Measurements from ENCODE around the gene WDFY4.

Gene WDFY4

DNA sequence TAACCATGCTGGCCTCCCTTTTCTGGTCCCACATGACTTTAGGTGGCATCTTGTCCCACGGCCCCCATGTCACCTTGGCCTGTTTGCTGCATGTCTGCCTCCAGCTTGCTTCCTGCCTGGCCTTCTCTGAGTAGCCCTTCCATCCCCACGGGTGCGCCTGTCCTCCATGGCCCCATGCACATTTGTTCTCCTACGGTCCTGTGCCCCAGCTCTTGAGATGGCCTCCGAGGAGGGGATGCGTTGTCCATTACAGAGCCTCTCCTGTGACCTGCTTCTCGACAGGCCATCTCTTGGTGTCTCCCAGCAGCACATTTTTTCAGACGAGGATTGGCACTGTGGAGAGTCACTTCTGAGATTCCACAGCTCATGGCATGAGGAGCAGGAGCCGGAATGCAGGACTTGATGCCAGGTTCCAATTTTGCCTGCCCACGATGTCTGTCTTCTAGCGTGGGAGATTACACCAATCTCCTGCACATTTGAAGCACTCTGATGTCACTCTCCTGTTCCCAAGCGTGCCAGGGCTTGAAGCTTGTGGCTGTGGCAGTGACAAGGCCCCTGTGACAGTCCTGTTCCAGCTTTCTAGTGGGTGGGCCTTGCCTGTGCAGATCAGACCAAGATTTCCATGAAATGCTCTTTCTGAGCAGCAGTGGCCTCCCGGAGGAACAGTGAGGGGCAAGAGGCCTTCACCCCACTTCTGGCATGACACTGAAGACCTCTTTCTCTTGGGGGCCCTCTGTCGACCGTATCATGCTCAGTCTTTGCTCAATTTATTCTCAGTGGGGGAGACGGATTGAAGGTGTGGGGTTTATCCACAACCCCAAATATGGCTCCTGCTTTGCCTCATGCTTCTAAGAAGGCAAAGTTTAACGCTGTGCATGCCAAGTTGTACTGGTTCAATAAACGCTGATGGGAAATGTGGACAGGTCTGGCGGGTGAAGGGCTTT, 13.4 kb downstream of the WDFY4 start:
- H3K4me3 ChIP-seq (ENCODE audit: low read length in 2 of 2), result no peak overlapping the region
- no peak overlapping the region for H3K4ac ChIP-seq (ENCODE audit: low read length)
- no peaks in the 10 kb centered on the region for H3K79me1 ChIP-seq (ENCODE audit: low read depth, low read length)
- H4K8ac ChIP-seq (ENCODE audit: low read depth, low read length), result no peak overlapping the region
- H2BK15ac ChIP-seq (ENCODE audit: low read length), result no peak overlapping the region
- no peak overlapping the region for H2AK5ac ChIP-seq (ENCODE audit: low read depth, low read length)
- H3K36me3 ChIP-seq (replicated peaks in 1 of 2; ENCODE audit: control insufficient read depth in 2 of 2, insufficient read depth in 2 of 2, low read length in 2 of 2), result no peaks in the 10 kb centered on the region
- H3K27ac ChIP-seq (replicated peaks; ENCODE audit: low read length), result no peak overlapping the region
- H2AFZ ChIP-seq (ENCODE audit: low read length), result no peak overlapping the region
- H3K9me3 ChIP-seq (replicated peaks in 1 of 2; ENCODE audit: control insufficient read depth in 2 of 2, insufficient read depth in 1 of 2, low read depth in 1 of 2, low read length in 2 of 2), result no peaks in the 10 kb centered on the region
- no peak overlapping the region for H3K18ac ChIP-seq (ENCODE audit: low read length)
- peak overlapping the region; percentile 68 for H3K23ac ChIP-seq (ENCODE audit: low read depth, low read length, poor library complexity)
- WGBS, 2 donors (ENCODE audit: extremely low coverage in 2 of 2, insufficient read length in 2 of 2, insufficient replicate concordance in 1 of 2), result no CpG with 5 or more reads among the region's 19 CpGs
- H3K9ac ChIP-seq (ENCODE audit: low read depth, low read length, poor library complexity), result no peak overlapping the region
- no peak overlapping the region for H4K91ac ChIP-seq (ENCODE audit: low read depth, low read length, poor library complexity)
- H2BK12ac ChIP-seq (ENCODE audit: low read length), result no peak overlapping the region
- H3K14ac ChIP-seq (ENCODE audit: low read length), result no peak overlapping the region
- H2BK120ac ChIP-seq (ENCODE audit: low read depth, low read length), result no peak overlapping the region
- no peaks in the 10 kb centered on the region for H3K27me3 ChIP-seq (ENCODE audit: control insufficient read depth in 3 of 3, insufficient read depth in 3 of 3, low read depth in 1 of 3, low read length in 3 of 3)
- peak overlapping the region; percentile 21 for H2BK5ac ChIP-seq (ENCODE audit: low read length)
- H3K4me1 ChIP-seq (ENCODE audit: control insufficient read depth in 2 of 2, insufficient read depth in 1 of 2, low read depth in 1 of 2, low read length in 2 of 2), result peaks cover 0 to 4% of the 10 kb centered on the region in 2 donors
- no peak for DNase-seq (ENCODE audit: low spot score)
- H3K4me2 ChIP-seq (ENCODE audit: insufficient read depth, low read length, poor library complexity, severe bottlenecking), result no peak overlapping the region

GRCh38 chr10:48699011-48699627, 14.4 kb downstream of the WDFY4 start:
- Histone ChIP-seq H2BK15ac (ENCODE audit: low read length) (no peak overlapping the region), H3K9ac (ENCODE audit: low read depth, low read length, poor library complexity) (no peak overlapping the region), H3K14ac (ENCODE audit: low read length) (no peak overlapping the region), H3K9me3 (replicated peaks in 1 of 2; ENCODE audit: control insufficient read depth in 2 of 2, insufficient read depth in 1 of 2, low read depth in 1 of 2, low read length in 2 of 2) (no peaks in the 10 kb centered on the region), H3K23ac (ENCODE audit: low read depth, low read length, poor library complexity) (no peak overlapping the region), H3K36me3 (replicated peaks in 1 of 2; ENCODE audit: control insufficient read depth in 2 of 2, insufficient read depth in 2 of 2, low read length in 2 of 2) (no peaks in the 10 kb centered on the region), H2AK5ac (ENCODE audit: low read depth, low read length) (no peak overlapping the region), H3K4me2 (ENCODE audit: insufficient read depth, low read length, poor library complexity, severe bottlenecking) (no peak overlapping the region), H2AFZ (ENCODE audit: low read length) (no peak overlapping the region), H4K8ac (ENCODE audit: low read depth, low read length) (no peak overlapping the region), H3K4me1 (ENCODE audit: control insufficient read depth in 2 of 2, insufficient read depth in 1 of 2, low read depth in 1 of 2, low read length in 2 of 2) (peaks cover 0 to 4% of the 10 kb centered on the region in 2 donors), H3K27me3 (ENCODE audit: control insufficient read depth in 3 of 3, insufficient read depth in 3 of 3, low read depth in 1 of 3, low read length in 3 of 3) (no peaks in the 10 kb centered on the region), H3K18ac (ENCODE audit: low read length) (no peak overlapping the region), H3K79me1 (ENCODE audit: low read depth, low read length) (no peaks in the 10 kb centered on the region), H3K4me3 (ENCODE audit: low read length in 2 of 2) (no peak overlapping the region), H4K91ac (ENCODE audit: low read depth, low read length, poor library complexity) (no peak overlapping the region), H3K4ac (ENCODE audit: low read length) (no peak overlapping the region), H3K27ac (replicated peaks; ENCODE audit: low read length) (no peak overlapping the region), H2BK5ac (ENCODE audit: low read length) (no peak overlapping the region), H2BK12ac (ENCODE audit: low read length) (no peak overlapping the region), H2BK120ac (ENCODE audit: low read depth, low read length) (no peak overlapping the region)
- DNase-seq (ENCODE audit: low spot score), result no peak
- WGBS, 2 donors (ENCODE audit: extremely low coverage in 2 of 2, insufficient read length in 2 of 2, insufficient replicate concordance in 1 of 2), result no CpG with 5 or more reads among the region's 8 CpGs

GRCh38 chr10:48700071-48700470, 15.4 kb downstream of the WDFY4 start:
- DNase-seq (ENCODE audit: low spot score), result no peak
- H4K91ac ChIP-seq (ENCODE audit: low read depth, low read length, poor library complexity), result no peak overlapping the region
- no peak overlapping the region for H2BK5ac ChIP-seq (ENCODE audit: low read length)
- no peak overlapping the region for H2AK5ac ChIP-seq (ENCODE audit: low read depth, low read length)
- H3K23ac ChIP-seq (ENCODE audit: low read depth, low read length, poor library complexity), result no peak overlapping the region
- no peaks in the 10 kb centered on the region for H3K79me1 ChIP-seq (ENCODE audit: low read depth, low read length)
- H3K14ac ChIP-seq (ENCODE audit: low read length), result no peak overlapping the region
- H4K8ac ChIP-seq (ENCODE audit: low read depth, low read length), result no peak overlapping the region
- no peak overlapping the region for H2AFZ ChIP-seq (ENCODE audit: low read length)
- H3K36me3 ChIP-seq (replicated peaks in 1 of 2; ENCODE audit: control insufficient read depth in 2 of 2, insufficient read depth in 2 of 2, low read length in 2 of 2), result no peaks in the 10 kb centered on the region
- no peaks in the 10 kb centered on the region for H3K9me3 ChIP-seq (replicated peaks in 1 of 2; ENCODE audit: control insufficient read depth in 2 of 2, insufficient read depth in 1 of 2, low read depth in 1 of 2, low read length in 2 of 2)
- H2BK15ac ChIP-seq (ENCODE audit: low read length), result no peak overlapping the region
- no peak overlapping the region for H2BK120ac ChIP-seq (ENCODE audit: low read depth, low read length)
- no CpG with 5 or more reads among the region's 2 CpGs for WGBS, 2 donors (ENCODE audit: extremely low coverage in 2 of 2, insufficient read length in 2 of 2, insufficient replicate concordance in 1 of 2)
- no peaks in the 10 kb centered on the region for H3K27me3 ChIP-seq (ENCODE audit: control insufficient read depth in 3 of 3, insufficient read depth in 3 of 3, low read depth in 1 of 3, low read length in 3 of 3)
- H3K4me1 ChIP-seq (ENCODE audit: control insufficient read depth in 2 of 2, insufficient read depth in 1 of 2, low read depth in 1 of 2, low read length in 2 of 2), result peaks cover 0 to 4% of the 10 kb centered on the region in 2 donors
- no peak overlapping the region for H3K27ac ChIP-seq (replicated peaks; ENCODE audit: low read length)
- no peak overlapping the region for H2BK12ac ChIP-seq (ENCODE audit: low read length)
- no peak overlapping the region for H3K4me2 ChIP-seq (ENCODE audit: insufficient read depth, low read length, poor library complexity, severe bottlenecking)
- H3K4me3 ChIP-seq (ENCODE audit: low read length in 2 of 2), result no peak overlapping the region
- no peak overlapping the region for H3K4ac ChIP-seq (ENCODE audit: low read length)
- H3K9ac ChIP-seq (ENCODE audit: low read depth, low read length, poor library complexity), result no peak overlapping the region
- H3K18ac ChIP-seq (ENCODE audit: low read length), result no peak overlapping the region

DNA sequence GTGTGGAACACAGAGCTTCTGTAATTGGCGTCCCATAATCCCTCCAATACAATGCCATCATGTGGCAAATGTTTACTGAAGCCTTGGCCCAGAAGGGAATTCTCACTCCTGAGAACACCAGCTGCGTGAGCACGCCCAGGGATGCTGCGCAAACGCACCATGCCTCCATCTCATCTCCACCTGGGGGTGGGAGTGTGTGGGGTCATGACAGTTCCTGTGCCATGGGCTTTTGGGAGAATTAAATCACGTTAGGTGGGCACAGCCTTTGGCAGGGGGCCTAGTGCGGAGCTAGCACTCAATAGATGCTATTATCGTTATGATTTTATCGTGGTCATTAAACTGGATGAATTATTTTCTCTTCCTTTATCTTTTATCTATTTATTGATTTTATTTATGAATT, 15.8 kb downstream of the WDFY4 start:
- H3K14ac ChIP-seq (ENCODE audit: low read length), result no peak overlapping the region
- no peak overlapping the region for H3K23ac ChIP-seq (ENCODE audit: low read depth, low read length, poor library complexity)
- H3K4me2 ChIP-seq (ENCODE audit: insufficient read depth, low read length, poor library complexity, severe bottlenecking), result no peak overlapping the region
- H2AFZ ChIP-seq (ENCODE audit: low read length), result no peak overlapping the region
- H2BK5ac ChIP-seq (ENCODE audit: low read length), result no peak overlapping the region
- H3K27me3 ChIP-seq (ENCODE audit: control insufficient read depth in 3 of 3, insufficient read depth in 3 of 3, low read depth in 1 of 3, low read length in 3 of 3), result peaks cover 0 to 2% (median 0%) of the 10 kb centered on the region in 3 experiments
- no peak overlapping the region for H2BK12ac ChIP-seq (ENCODE audit: low read length)
- peak overlapping the region; percentile 21 for H3K18ac ChIP-seq (ENCODE audit: low read length)
- H3K9ac ChIP-seq (ENCODE audit: low read depth, low read length, poor library complexity), result no peak overlapping the region
- peaks cover 0 to 4% of the 10 kb centered on the region in 2 donors for H3K4me1 ChIP-seq (ENCODE audit: control insufficient read depth in 2 of 2, insufficient read depth in 1 of 2, low read depth in 1 of 2, low read length in 2 of 2)
- no peak overlapping the region for H2BK120ac ChIP-seq (ENCODE audit: low read depth, low read length)
- no peaks in the 10 kb centered on the region for H3K9me3 ChIP-seq (replicated peaks in 1 of 2; ENCODE audit: control insufficient read depth in 2 of 2, insufficient read depth in 1 of 2, low read depth in 1 of 2, low read length in 2 of 2)
- no peak overlapping the region for H3K4ac ChIP-seq (ENCODE audit: low read length)
- no peak overlapping the region for H4K8ac ChIP-seq (ENCODE audit: low read depth, low read length)
- no peak overlapping the region for H2AK5ac ChIP-seq (ENCODE audit: low read depth, low read length)
- DNase-seq (ENCODE audit: low spot score), result no peak
- H3K4me3 ChIP-seq (ENCODE audit: low read length in 2 of 2), result no peak overlapping the region
- no peak overlapping the region for H2BK15ac ChIP-seq (ENCODE audit: low read length)
- no peak overlapping the region for H3K27ac ChIP-seq (replicated peaks; ENCODE audit: low read length)
- H3K36me3 ChIP-seq (replicated peaks in 1 of 2; ENCODE audit: control insufficient read depth in 2 of 2, insufficient read depth in 2 of 2, low read length in 2 of 2), result no peaks in the 10 kb centered on the region
- H4K91ac ChIP-seq (ENCODE audit: low read depth, low read length, poor library complexity), result no peak overlapping the region
- WGBS, 2 donors (ENCODE audit: extremely low coverage in 2 of 2, insufficient read length in 2 of 2, insufficient replicate concordance in 1 of 2), result no CpG with 5 or more reads among the region's 9 CpGs
- no peaks in the 10 kb centered on the region for H3K79me1 ChIP-seq (ENCODE audit: low read depth, low read length)
